ENCODE data around the gene TRAK1. TPM values are rescaled to one million over a fixed set of nuclear protein-coding genes. Genes with fewer than 3 reads are reported as not detected.
A peak's percentile ranks its signal among the peaks of the same experiment; 100 is the strongest.

The TRAK1 gene
- total and polyA plus RNA-seq, 7 donors, result 17.6 to 42.7 (median 31.8) TPM

DNA sequence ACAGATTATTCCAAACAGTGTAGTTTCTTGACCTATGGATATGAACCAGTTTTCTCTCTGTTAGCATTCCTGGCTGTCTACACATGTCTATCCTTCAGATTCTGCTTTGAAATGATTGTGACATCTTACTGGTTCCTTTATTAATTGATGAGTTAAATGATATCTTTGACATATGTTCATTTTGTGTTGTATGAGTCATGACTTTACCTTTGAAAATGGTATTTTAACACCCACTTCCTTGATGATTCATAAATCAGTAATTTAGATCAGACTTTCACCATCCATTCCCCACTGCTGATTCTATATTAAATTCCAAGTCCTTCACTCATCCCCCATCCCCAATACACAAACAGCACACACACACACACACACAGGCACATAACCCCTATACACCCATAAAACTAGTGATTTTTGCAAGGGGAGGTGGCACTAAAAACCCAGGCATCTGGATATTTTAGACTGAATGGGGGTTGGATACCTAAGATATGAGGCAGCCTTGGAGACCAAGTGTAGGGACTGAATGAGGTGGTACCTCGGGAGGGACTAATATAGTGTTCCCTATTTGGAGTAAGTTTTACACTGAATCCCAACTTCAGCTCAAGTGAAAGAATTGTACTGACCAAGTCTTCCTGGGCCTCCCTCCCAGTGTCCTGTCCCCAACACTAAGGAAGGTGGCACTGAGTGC lies 165.1 kb downstream of the TRAK1 start:
- 82 to 89% methylated on average over 1 of the region's 1 CpG for WGBS, 2 donors
- Histone ChIP-seq H3K4me1 (no peaks in the 10 kb centered on the region), H3K36me3 (no peaks in the 10 kb centered on the region), H3K27me3 (peaks cover 0 to 21% (median 2%) of the 10 kb centered on the region in 3 donors), H3K27ac (no peak overlapping the region), H3K4me3 (no peak overlapping the region), H3K9me3 (no peaks in the 10 kb centered on the region)
- no peak for DNase-seq
- TF ChIP-seq, protein P1, sequence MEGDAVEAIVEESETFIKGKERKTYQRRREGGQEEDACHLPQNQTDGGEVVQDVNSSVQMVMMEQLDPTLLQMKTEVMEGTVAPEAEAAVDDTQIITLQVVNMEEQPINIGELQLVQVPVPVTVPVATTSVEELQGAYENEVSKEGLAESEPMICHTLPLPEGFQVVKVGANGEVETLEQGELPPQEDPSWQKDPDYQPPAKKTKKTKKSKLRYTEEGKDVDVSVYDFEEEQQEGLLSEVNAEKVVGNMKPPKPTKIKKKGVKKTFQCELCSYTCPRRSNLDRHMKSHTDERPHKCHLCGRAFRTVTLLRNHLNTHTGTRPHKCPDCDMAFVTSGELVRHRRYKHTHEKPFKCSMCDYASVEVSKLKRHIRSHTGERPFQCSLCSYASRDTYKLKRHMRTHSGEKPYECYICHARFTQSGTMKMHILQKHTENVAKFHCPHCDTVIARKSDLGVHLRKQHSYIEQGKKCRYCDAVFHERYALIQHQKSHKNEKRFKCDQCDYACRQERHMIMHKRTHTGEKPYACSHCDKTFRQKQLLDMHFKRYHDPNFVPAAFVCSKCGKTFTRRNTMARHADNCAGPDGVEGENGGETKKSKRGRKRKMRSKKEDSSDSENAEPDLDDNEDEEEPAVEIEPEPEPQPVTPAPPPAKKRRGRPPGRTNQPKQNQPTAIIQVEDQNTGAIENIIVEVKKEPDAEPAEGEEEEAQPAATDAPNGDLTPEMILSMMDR (IDR thresholded peaks at IDR 0.05), result no peak
- TF ChIP-seq POLR2A (IDR thresholded peaks at IDR 0.05) (no peak), EP300 (IDR thresholded peaks at IDR 0.05) (no peak)
- intact Hi-C loops (cut with DNase I), result no loop called here

DNA sequence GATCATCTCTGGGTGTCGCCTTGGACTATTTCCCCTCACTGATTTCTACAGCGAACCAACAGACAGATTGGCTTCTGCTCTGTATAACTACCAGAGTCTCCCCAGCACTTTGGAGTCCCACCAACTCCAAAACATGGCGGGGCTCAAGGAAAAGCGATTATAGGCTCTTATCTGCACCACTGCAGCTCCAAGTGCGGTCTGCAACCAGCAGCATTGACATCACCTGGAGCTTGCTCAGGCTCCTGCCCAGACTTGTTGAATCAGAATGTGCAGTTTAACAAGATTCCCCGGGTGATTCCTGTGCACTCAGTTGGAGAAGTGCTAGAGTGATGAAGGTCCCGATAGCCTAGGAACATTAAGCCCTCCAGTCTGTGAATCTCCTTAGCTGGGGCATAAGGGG lies 165.8 kb downstream of the TRAK1 start:
- no peak for DNase-seq
- Histone ChIP-seq H3K27me3 (peaks cover 0 to 29% (median 9%) of the 10 kb centered on the region in 3 donors), H3K4me3 (no peak overlapping the region), H3K27ac (no peak overlapping the region), H3K9me3 (no peaks in the 10 kb centered on the region), H3K36me3 (no peaks in the 10 kb centered on the region), H3K4me1 (no peaks in the 10 kb centered on the region)
- WGBS, 2 donors, result 76 to 81% methylated on average over 7 of the region's 7 CpGs
- TF ChIP-seq POLR2A (IDR thresholded peaks at IDR 0.05) (no peak), EP300 (IDR thresholded peaks at IDR 0.05) (no peak), POLR2AphosphoS5 (IDR thresholded peaks at IDR 0.05) (no peak)
- TF ChIP-seq, protein P1 (IDR thresholded peaks at IDR 0.05), result no peak
- intact Hi-C loops (cut with DNase I), result no loop called here

DNA sequence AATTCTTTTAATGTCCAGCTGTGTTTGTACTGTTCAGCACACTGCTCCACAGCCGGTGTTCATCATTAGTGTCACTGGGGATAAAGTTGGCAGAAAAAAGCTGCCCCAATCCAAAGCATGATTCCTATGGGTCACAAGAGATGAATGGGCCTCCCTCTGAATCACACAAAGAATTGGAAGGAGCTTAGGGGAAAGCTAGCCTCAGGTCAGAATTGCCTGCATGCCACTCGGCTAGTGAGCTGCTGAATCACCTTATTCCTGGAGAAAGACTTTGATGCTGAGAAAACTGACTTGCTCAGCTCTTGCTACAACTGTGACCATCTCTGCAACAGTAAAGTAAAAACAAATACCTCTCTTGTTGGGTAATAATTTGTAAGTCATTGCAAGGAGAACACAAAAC lies 171.4 kb downstream of the TRAK1 start:
- Histone ChIP-seq H3K9me3 (no peaks in the 10 kb centered on the region), H3K4me1 (peaks cover 0 to 33% (median 25%) of the 10 kb centered on the region in 4 donors), H3K27ac (no peak overlapping the region), H3K4me3 (no peak overlapping the region), H3K27me3 (peaks cover 24 to 72% (median 44%) of the 10 kb centered on the region in 3 donors), H3K36me3 (no peaks in the 10 kb centered on the region)
- whole genome bisulfite sequencing, 2 donors, result 28 to 45% methylated on average over 2 of the region's 2 CpGs
- no peak for DNase-seq
- TF ChIP-seq, protein P1 (IDR thresholded peaks at IDR 0.05), result no peak
- TF ChIP-seq EP300 (IDR thresholded peaks at IDR 0.05) (no peak), POLR2A (IDR thresholded peaks at IDR 0.05) (no peak), POLR2AphosphoS5 (IDR thresholded peaks at IDR 0.05) (no peak)
- intact Hi-C loops (cut with DNase I), result no loop called here

DNA sequence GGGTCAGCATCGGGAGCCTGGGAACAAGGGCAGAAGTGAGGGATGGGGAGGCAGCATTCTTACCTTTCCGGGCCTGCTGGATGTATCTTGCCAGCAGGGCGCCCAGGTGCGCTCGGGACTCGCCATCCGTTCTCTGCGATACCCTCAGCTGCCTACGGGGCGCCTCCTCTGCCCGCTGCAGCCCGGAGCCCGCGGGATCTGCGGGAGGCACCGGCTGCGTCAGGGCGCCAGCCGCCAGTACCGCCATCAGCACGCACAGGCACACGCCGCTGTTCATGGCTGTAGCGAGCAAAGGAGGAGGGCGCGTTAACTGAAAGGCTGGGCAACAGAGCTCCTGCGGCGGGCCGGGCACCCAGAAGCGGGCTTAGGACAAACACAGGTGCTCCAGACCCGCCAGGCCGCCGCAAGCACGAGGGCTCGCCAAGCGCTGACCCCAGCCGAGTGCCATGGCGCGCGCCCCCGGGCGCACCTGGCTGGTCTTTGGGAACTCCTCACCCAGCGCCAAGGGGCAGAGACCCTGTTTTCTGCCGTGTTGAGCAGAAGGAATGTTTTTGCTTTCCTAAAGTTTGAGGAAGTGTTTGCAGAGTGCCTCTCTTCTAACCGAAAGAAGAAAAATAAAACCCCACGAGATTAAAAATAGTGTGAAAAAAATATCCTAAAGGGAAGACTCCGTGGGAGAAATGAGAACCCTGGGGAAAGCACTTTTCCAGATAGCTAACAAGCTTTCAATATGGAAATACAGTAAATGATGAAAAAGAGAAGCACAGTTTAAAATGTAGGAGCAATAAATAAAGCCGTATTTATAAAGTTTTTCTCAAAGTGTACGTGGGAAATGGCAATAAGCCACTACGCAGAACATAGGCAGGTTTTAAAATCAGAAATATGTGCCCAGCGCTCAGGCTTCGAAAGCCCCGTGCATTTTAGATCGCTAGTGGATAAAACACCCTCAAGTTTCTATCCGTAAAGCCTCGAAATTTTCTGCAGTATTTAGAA lies 172.5 kb downstream of the TRAK1 start:
- H3K4me1 ChIP-seq, result peaks cover 0 to 33% (median 25%) of the 10 kb centered on the region in 4 donors
- no peak overlapping the region for H3K27ac ChIP-seq
- no peak for DNase-seq
- no peaks in the 10 kb centered on the region for H3K9me3 ChIP-seq
- no peaks in the 10 kb centered on the region for H3K36me3 ChIP-seq
- peak overlapping the region in 2 of 4 donors; percentile 31 for H3K4me3 ChIP-seq
- H3K27me3 ChIP-seq, result peaks cover 24 to 72% (median 44%) of the 10 kb centered on the region in 3 donors
- intact Hi-C loops (cut with DNase I), result no loop called here
- WGBS, 2 donors, result 11 to 18% methylated on average over 56 of the region's 56 CpGs
- TF ChIP-seq, protein P1 (IDR thresholded peaks at IDR 0.05), result no peak
- TF ChIP-seq POLR2AphosphoS5 (IDR thresholded peaks at IDR 0.05) (no peak), EP300 (IDR thresholded peaks at IDR 0.05) (no peak), POLR2A (IDR thresholded peaks at IDR 0.05) (no peak)
